Measurements from ENCODE around the gene STYXL1.

STYXL1 gene

DNA sequence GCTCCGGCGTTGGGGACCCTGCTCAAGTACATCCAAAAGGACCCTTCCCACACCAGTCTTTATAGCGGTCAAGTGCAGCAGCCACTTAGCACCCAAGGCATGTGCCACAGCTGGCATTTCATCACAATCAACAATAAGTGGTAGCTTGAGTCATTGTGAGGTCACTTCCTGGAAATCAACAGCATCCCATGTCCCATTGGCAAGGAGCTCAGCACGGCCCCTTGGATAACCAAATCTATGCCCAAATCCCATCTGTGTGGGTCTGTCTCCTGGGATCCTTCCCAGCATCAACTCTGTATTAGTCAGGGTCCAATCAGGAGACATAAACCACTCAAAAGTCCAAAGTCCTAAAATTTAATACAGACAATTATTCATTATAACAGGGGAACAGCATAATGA, 27.2 kb upstream of the STYXL1 start:
- no peaks in the 10 kb centered on the region for H3K4me1 ChIP-seq (ENCODE audit: insufficient read depth, low read length)
- H3K9ac ChIP-seq (ENCODE audit: low read depth, low read length), result no peak overlapping the region
- H3K36me3 ChIP-seq (ENCODE audit: insufficient read depth, low read depth, low read length), result no peaks in the 10 kb centered on the region
- no peak overlapping the region for H3K4me3 ChIP-seq (ENCODE audit: low read length)
- H3K27ac ChIP-seq (ENCODE audit: low read length), result no peak overlapping the region
- no peaks in the 10 kb centered on the region for H3K27me3 ChIP-seq (ENCODE audit: insufficient read depth, low read length)
- H3K9me3 ChIP-seq (ENCODE audit: insufficient read depth, low read depth, low read length), result no peaks in the 10 kb centered on the region

DNA sequence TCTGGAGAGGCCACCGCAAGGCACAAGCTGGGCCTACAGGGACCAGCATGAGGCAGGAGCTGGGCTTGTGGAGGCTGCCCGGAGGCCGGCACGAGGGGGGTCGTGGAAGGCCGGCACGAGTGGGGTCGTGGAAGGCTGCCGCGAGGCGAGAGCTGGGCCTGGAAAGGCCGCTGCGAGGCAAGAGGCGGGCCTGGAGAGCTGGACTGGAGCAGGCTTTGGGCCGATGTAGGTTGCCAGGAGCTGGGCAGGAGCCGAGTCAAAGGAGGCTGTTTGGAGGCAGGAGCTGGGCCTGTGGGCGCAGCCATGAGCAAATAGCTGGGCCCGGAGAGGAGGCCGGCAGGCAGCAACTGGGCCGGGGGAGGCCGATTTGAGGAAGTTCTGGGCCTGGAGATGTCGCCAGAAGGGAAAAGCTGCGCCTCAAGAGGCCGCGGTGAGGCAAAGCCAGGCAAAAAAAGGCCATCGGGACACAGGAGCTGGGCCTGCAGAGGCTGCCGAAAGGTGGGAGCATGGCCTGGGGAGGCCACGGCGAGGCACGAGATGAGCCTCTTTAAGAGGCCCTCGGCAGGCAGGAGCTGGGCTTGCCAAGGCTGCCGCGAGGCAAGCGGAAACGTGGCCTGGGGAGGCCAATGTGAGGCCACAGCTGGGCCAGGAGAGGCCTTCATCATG, 26.6 kb upstream of the STYXL1 start:
- no peak overlapping the region for H3K9ac ChIP-seq (ENCODE audit: low read depth, low read length)
- H3K27me3 ChIP-seq (ENCODE audit: insufficient read depth, low read length), result no peaks in the 10 kb centered on the region
- H3K4me3 ChIP-seq (ENCODE audit: low read length), result no peak overlapping the region
- H3K36me3 ChIP-seq (ENCODE audit: insufficient read depth, low read depth, low read length), result no peaks in the 10 kb centered on the region
- H3K4me1 ChIP-seq (ENCODE audit: insufficient read depth, low read length), result no peaks in the 10 kb centered on the region
- no peaks in the 10 kb centered on the region for H3K9me3 ChIP-seq (ENCODE audit: insufficient read depth, low read depth, low read length)
- H3K27ac ChIP-seq (ENCODE audit: low read length), result no peak overlapping the region

DNA sequence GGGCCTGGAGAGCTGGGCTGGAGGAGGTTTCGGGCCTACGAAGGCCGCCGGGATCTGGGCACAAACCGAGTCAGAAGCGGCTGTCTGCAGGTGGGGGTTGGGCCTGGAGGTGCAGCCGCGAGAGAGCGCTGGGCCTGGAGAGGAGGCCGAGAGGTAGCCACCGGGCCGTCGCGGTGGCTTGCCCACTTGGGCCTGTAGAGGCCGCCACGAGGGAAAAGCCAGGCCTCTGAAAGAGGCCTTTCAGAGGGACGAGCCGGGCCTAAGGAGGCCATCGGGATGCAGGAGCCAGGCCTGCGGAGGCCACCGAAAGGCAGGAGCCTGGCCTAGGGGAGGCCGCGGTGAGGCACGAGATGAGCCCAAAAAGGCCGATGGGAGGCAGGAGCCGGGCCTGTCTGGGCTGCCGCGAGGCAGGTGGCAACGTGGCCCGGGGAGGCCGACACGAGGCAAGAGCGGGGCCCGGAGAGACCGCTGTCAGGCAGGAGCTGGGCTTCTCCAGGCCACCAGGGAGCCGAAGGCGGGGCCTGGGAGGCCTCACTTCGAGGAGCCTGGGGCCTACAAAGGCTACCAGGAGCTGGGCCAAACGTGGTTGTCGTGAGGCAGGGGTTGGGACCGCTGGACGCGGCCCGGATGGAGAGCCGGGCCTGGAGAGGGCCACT, 25.7 kb upstream of the STYXL1 start:
- Histone ChIP-seq H3K4me1 (ENCODE audit: insufficient read depth, low read length) (peaks cover 5% of the 10 kb centered on the region; the same call in 1 of the 2 replicates), H3K9ac (ENCODE audit: low read depth, low read length) (peak overlapping the region; percentile 15), H3K27me3 (ENCODE audit: insufficient read depth, low read length) (no peaks in the 10 kb centered on the region), H3K9me3 (ENCODE audit: insufficient read depth, low read depth, low read length) (no peaks in the 10 kb centered on the region), H3K36me3 (ENCODE audit: insufficient read depth, low read depth, low read length) (no peaks in the 10 kb centered on the region), H3K4me3 (ENCODE audit: low read length) (no peak overlapping the region), H3K27ac (ENCODE audit: low read length) (no peak overlapping the region)

DNA sequence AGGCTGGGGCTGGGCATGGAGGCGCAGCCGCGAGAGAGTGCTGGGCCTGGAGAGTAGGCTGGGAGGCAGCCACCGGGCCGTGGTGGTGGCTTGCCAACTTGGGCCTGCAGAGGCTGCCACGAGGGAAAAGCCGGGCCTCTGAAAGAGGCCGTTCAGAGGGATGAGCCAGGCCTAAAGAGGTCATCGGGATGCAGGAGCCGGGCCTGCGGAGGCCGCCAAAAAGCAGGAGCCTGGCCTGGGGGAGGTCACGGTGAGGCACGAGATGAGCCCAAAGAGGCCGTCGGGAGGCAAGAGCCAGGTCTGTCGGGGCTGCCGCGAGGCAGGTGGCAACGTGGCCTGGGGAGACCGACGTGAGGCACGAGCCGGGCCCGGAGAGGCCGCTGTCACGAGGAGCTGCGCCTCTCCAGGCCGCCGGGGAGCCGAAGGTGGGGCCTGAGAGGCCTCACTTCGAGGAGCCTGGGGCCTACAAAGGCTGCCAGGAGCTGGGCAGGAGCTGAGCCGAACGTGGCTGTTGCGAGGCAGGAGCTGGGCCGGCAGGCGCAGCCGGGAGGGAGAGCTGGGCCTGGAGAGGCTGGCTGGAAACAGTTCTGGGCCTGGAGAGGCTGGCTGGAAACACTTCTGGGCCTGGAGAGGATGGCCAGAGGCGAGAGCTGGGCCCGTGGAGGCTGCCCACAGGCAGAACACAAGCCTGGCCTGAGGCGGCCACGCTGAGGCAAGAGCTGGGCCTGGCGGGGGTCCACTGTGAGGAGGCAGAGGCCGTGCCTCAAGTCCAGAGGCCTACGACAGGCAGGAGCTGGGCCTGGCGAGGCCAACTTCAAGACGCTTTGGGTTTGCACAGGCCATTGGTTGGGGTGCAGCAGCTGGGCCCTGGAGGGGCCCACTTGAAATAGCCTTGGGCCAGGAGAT, 24.7 kb upstream of the STYXL1 start:
- Histone ChIP-seq H3K27me3 (ENCODE audit: insufficient read depth, low read length) (no peaks in the 10 kb centered on the region), H3K27ac (ENCODE audit: low read length) (no peak overlapping the region), H3K9me3 (ENCODE audit: insufficient read depth, low read depth, low read length) (no peaks in the 10 kb centered on the region), H3K9ac (ENCODE audit: low read depth, low read length) (peak overlapping the region; percentile 15; the same call in 1 of the 2 replicates), H3K36me3 (ENCODE audit: insufficient read depth, low read depth, low read length) (0 out of 2 replicates have a peak, but pooled peaks cover under 1% of the 10 kb centered on the region), H3K4me3 (ENCODE audit: low read length) (no peak overlapping the region), H3K4me1 (ENCODE audit: insufficient read depth, low read length) (peaks cover 5% of the 10 kb centered on the region; the same call in 1 of the 2 replicates)

DNA sequence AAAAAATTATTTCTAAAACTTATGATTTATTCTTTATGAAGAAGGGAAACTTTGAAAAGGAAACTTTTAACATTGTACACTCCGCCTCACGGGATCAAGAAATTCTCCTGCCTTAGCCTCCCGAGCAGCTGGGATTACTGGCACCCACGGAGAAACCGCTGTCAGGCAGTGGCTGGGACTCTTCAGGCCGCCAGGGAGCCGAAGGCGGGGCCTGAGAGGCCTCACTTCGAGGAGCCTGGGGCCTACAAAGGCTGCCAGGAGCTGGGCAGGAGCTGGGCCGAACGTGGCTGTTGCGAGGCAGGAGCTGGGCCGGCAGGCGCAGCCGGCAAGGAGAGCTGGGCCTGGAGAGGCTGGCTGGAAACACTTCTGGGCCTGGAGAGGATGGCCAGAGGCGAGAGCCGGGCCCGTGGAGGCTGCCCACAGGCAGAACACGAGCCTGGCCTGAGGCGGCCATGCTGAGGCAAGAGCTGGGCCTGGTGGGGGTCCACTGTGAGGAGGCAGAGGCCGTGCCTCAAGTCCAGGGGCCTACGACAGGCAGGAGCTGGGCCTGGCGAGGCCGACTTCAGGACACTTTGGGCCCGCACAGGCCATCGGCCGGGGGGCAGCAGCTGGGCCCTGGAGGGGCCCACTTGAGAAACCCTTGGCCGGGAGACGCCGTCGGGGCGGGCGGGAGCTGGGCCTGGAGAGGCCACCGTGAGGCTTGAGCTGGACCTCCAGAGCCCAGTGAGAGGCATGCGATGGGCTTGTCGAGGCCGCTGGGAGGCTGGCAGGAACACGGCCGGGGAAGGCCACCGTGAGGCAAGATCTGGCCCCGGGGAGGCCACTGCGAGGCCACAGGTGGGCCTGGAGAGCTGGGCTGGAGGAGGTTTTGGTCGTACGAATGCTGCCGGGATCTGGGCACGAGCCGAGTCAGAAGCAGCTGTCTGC, 23.8 kb upstream of the STYXL1 start:
- Histone ChIP-seq H3K4me1 (ENCODE audit: insufficient read depth, low read length) (peaks cover 5% of the 10 kb centered on the region; the same call in 1 of the 2 replicates), H3K36me3 (ENCODE audit: insufficient read depth, low read depth, low read length) (peaks cover 9% of the 10 kb centered on the region), H3K9me3 (ENCODE audit: insufficient read depth, low read depth, low read length) (no peaks in the 10 kb centered on the region), H3K27ac (ENCODE audit: low read length) (no peak overlapping the region), H3K9ac (ENCODE audit: low read depth, low read length) (no peak overlapping the region), H3K4me3 (ENCODE audit: low read length) (no peak overlapping the region), H3K27me3 (ENCODE audit: insufficient read depth, low read length) (no peaks in the 10 kb centered on the region)

DNA sequence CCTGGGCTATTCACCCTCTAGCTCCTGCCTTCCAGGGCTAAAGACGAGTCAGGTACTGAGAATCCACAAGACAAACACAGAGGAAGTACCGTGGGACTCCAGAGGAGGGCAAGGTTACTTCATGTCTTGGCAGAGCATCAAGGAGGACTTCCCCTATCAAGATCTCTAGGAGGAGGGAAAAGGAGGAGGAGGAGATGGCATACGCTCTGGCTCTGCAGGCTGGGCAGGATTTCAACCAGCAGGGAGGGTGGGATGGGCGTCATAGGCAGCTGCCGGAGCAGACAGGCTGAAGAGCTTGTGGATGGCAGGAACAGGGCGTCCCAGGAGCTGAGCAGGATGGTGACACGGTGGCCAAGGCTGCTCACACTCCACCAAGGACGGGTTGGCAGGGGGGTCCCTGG, 21.4 kb upstream of the STYXL1 start:
- Histone ChIP-seq H3K4me3 (ENCODE audit: low read length) (no peak overlapping the region), H3K36me3 (ENCODE audit: insufficient read depth, low read depth, low read length) (peaks cover 33% of the 10 kb centered on the region), H3K4me1 (ENCODE audit: insufficient read depth, low read length) (peaks cover 5% of the 10 kb centered on the region; the same call in 1 of the 2 replicates), H3K9ac (ENCODE audit: low read depth, low read length) (no peak overlapping the region), H3K9me3 (ENCODE audit: insufficient read depth, low read depth, low read length) (no peaks in the 10 kb centered on the region), H3K27me3 (ENCODE audit: insufficient read depth, low read length) (no peaks in the 10 kb centered on the region), H3K27ac (ENCODE audit: low read length) (no peak overlapping the region)

DNA sequence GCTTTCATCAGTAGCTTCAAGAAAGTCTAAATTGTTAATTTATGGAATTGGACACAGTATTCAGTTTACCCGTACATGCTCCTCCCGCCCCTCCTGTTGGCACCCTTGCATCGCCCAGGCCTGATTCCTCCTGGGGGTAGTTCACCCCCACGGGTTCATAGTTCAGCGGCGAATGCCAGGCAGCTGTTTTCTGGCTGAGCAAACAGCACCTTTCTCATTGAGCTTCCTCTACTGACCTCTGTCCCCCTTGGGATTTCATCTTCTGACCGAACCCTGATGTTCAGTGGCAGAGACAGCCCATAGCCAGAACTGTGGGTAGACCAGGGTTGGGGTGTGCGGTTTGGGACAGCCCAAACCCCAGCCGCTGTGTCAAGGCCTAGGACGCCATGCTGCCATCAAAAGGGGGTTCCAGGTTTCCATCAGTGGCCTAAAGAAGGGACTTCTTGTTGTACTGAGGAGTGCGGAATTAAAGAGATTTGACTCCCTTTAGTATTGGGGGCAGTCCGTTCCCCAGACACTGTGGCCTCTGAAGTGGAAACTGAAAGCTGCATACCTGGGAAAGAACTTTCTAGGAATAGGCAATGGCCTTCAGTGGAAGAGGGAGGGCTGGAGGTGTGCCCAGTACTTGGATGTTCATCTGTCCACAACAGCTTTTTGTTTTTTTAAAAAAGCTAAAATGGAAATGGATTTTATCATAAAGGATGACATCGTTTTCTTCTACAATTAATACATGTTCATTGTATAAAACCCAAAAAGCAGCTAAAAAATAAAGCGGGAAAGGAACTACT, 19.1 kb upstream of the STYXL1 start:
- Histone ChIP-seq H3K27ac (ENCODE audit: low read length) (no peak overlapping the region), H3K27me3 (ENCODE audit: insufficient read depth, low read length) (no peaks in the 10 kb centered on the region), H3K9ac (ENCODE audit: low read depth, low read length) (no peak overlapping the region), H3K36me3 (ENCODE audit: insufficient read depth, low read depth, low read length) (peaks cover 55% of the 10 kb centered on the region), H3K9me3 (ENCODE audit: insufficient read depth, low read depth, low read length) (no peaks in the 10 kb centered on the region), H3K4me3 (ENCODE audit: low read length) (no peak overlapping the region), H3K4me1 (ENCODE audit: insufficient read depth, low read length) (peaks cover 5% of the 10 kb centered on the region; the same call in 1 of the 2 replicates)

DNA sequence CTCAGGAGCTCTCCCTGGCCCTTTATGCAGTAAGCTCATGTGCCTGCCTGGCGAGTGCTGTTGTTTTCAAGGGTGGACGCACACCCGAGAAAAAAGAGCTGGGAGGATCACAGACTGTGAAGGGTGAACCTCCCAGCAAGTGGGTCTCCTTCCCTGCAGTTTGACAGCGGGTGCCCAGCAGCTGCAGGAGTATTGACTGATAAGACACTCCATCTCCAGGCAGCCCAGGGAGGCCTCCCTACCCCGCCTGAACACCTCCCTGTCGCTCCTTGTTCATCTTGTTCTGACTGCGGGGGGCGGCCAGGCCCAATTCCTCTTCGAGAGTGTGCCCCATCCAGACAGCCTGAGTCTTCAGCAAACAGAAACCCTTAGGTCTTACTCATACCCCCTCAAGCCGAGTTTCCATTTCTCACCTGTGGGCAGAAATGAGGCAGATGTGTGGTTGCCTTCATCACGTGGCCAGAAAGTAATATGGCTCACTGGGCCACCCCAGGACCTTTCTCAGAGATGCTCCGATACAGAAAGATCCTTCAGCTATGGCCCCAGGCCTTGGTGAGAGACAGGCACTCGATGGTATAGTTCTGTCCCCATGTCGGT, 17.3 kb upstream of the STYXL1 start:
- no peak overlapping the region for H3K4me3 ChIP-seq (ENCODE audit: low read length)
- H3K4me1 ChIP-seq (ENCODE audit: insufficient read depth, low read length), result peaks cover 5% of the 10 kb centered on the region; the same call in 1 of the 2 replicates
- no peaks in the 10 kb centered on the region for H3K27me3 ChIP-seq (ENCODE audit: insufficient read depth, low read length)
- no peaks in the 10 kb centered on the region for H3K9me3 ChIP-seq (ENCODE audit: insufficient read depth, low read depth, low read length)
- H3K27ac ChIP-seq (ENCODE audit: low read length), result no peak overlapping the region
- H3K36me3 ChIP-seq (ENCODE audit: insufficient read depth, low read depth, low read length), result peaks cover 73% of the 10 kb centered on the region
- no peak overlapping the region for H3K9ac ChIP-seq (ENCODE audit: low read depth, low read length)

DNA sequence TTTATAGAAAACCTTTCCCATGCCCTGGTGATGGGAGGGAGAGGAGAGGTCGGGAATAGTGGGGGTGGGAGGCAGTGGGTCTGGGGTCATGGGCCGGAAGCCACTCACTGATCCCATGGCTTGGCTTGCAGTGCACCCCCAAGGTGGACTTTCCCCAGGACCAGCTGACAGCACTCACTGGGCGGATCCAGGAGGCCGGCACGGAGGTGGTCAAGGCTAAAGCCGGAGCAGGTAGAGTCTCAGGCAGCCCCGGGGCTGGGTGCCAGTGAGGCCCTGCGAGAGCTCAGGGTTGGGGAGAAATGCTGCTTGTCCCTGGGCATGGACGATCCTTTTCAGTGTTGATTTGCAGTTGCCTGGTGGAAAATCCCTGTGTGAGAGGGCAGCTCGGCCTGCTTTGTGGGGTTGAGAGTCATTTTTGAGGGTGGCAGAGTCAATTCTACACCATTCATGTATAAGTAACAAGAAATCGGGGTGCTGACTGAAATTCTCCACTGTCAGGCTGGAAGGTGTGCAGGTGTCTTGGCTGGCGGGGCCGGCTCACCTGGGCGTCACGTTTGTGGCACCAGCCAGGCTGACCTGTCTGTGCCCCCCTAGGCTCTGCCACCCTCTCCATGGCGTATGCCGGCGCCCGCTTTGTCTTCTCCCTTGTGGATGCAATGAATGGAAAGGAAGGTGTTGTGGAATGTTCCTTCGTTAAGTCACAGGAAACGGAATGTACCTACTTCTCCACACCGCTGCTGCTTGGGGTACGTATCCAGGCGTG, 16.6 kb upstream of the STYXL1 start:
- no peaks in the 10 kb centered on the region for H3K9me3 ChIP-seq (ENCODE audit: insufficient read depth, low read depth, low read length)
- no peaks in the 10 kb centered on the region for H3K27me3 ChIP-seq (ENCODE audit: insufficient read depth, low read length)
- peaks cover 81% of the 10 kb centered on the region for H3K36me3 ChIP-seq (ENCODE audit: insufficient read depth, low read depth, low read length)
- H3K9ac ChIP-seq (ENCODE audit: low read depth, low read length), result no peak overlapping the region
- no peak overlapping the region for H3K4me3 ChIP-seq (ENCODE audit: low read length)
- peaks cover 5% of the 10 kb centered on the region; the same call in 1 of the 2 replicates for H3K4me1 ChIP-seq (ENCODE audit: insufficient read depth, low read length)
- H3K27ac ChIP-seq (ENCODE audit: low read length), result no peak overlapping the region

DNA sequence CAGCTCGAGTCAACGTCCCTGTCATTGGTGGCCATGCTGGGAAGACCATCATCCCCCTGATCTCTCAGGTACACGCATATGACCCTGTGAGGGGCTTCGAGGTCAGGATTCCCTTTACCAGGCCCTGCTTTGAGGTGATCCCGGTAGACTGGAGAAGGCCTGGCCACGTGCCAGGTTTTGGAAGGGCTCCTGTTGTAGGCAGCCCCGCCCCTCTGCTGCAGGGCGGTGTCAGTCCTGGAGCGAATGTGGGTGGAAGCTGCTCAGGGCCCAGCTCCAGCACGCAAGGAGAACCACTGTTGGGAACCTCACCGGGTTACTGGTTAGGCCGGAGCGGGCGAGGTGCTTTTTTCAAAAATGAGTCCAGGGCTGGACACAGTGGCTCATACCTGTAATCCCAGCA, 15.7 kb upstream of the STYXL1 start:
- no peaks in the 10 kb centered on the region for H3K9me3 ChIP-seq (ENCODE audit: insufficient read depth, low read depth, low read length)
- H3K4me3 ChIP-seq (ENCODE audit: low read length), result no peak overlapping the region
- peaks cover 89% of the 10 kb centered on the region for H3K36me3 ChIP-seq (ENCODE audit: insufficient read depth, low read depth, low read length)
- no peaks in the 10 kb centered on the region for H3K4me1 ChIP-seq (ENCODE audit: insufficient read depth, low read length)
- no peak overlapping the region for H3K9ac ChIP-seq (ENCODE audit: low read depth, low read length)
- H3K27me3 ChIP-seq (ENCODE audit: insufficient read depth, low read length), result no peaks in the 10 kb centered on the region
- H3K27ac ChIP-seq (ENCODE audit: low read length), result no peak overlapping the region

Data from iPS-20b (cell line).